Stomach (tissue), 9 donors: Measurements from ENCODE around the gene TBC1D5. TPM values are rescaled to one million over a fixed set of nuclear protein-coding genes. Genes with fewer than 3 reads are reported as not detected.

Experiments
- DNase-seq, 2 donors: peaks; one replicate each; pipeline versions ENCODE4 v3.0.0 to v3.0.0-alpha.2; 2013 to 2019
- H3K27ac ChIP-seq, 5 donors: fragments of 200-600 bp in 4 of 5; sonication (generic) in 4 of 5; one replicate each; pipeline ENCODE4 v1.5.1; 2013 to 2019; ENCODE audit warnings: mild to moderate bottlenecking in 1 of 5, moderate library complexity in 1 of 5
- H3K27me3 ChIP-seq, 3 donors: fragments of 200-600 bp; sonication (generic); one replicate each; pipeline ENCODE4 v1.5.1; 2017 to 2019; ENCODE audit warnings: mixed run types in 1 of 3
- H3K36me3 ChIP-seq, 4 donors: fragments of 200-600 bp; sonication (generic); 1 replicate in 3 of 4; 2 replicates in 1 of 4; pipeline ENCODE4 v1.5.1; 2016 to 2019
- H3K4me1 ChIP-seq, 4 donors: fragments of 200-600 bp; sonication (generic); one replicate each; pipeline ENCODE4 v1.5.1; 2016 to 2019
- H3K4me3 ChIP-seq, 4 donors: fragments of 200-600 bp; sonication (generic) in 3 of 4; one replicate each; pipeline ENCODE4 v1.5.1; 2016 to 2019; ENCODE audit warnings: mild to moderate bottlenecking in 1 of 4
- H3K9me3 ChIP-seq, 4 donors: fragments of 200-600 bp; sonication (generic); one replicate each; pipeline ENCODE4 v1.5.1; 2016 to 2019
- CTCF ChIP-seq, 7 experiments: fragments of 450-650 bp in 4 of 7; fragments of 200-600 bp in 3 of 7; sonication (generic) in 3 of 7; IDR thresholded peaks; one replicate each; pipeline ENCODE4 v1.5.1; 2016 to 2019; ENCODE audit warnings: antibody characterized with exemption in 7 of 7, control low read depth in 2 of 7, mild to moderate bottlenecking in 1 of 7
- EP300 ChIP-seq: sonication (generic); formaldehyde crosslinking; IDR thresholded peaks from one replicate; pipeline ENCODE4 v1.6.1; 2017; ENCODE audit warnings: antibody characterized with exemption
- POLR2A ChIP-seq, 4 donors: fragments of 450-650 bp; IDR thresholded peaks; one replicate each; pipeline ENCODE4 v1.6.1; 2016; ENCODE audit warnings: antibody characterized with exemption in 4 of 4, control low read depth in 2 of 4, mild to moderate bottlenecking in 1 of 4, moderate library complexity in 1 of 4
- POLR2AphosphoS5 ChIP-seq, 3 donors: sonication (generic); formaldehyde crosslinking; IDR thresholded peaks; one replicate each; pipeline ENCODE4 v1.6.1; 2016; ENCODE audit warnings: antibody characterized with exemption in 3 of 3
- WGBS, 5 donors: extraction: QIAGEN DNeasy Blood & Tissue Kit in 3 of 5; methylation state at CpG; one replicate each; pipeline versions ENCODE4 v1.1.5 to v1.1.7; 2013 to 2018; 5-methylcytosine and 5-hydroxymethylcytosine counted together
- intact Hi-C: fragments of 100-400 bp; cut with DNase I; formaldehyde crosslinking; loops from one replicate; pipeline ENCODE4 v1.15.1; 2023; ENCODE audit warnings: low total_unique reads
- polyA plus RNA-seq, 3 donors: library from polyadenylated mRNA; stranded (reverse); fragments of 200-250 nt; gene quantifications; one replicate each; pipeline ENCODE4 v1.2.3, GENCODE V29; 2013
- total RNA-seq, 5 donors: library from RNA; depleted of rRNA; stranded (reverse); fragments of >200 nt; gene quantifications; one replicate each; pipeline versions ENCODE4 v1.1.0 to v1.2.3, GENCODE V29; 2014 to 2016
- donor health status: healthy with polysubstance abuse.
- donor health status: Bipolar disorder and iron deficiency.
- donor health status: healthy.

Gene TBC1D5
- total and polyA plus RNA-seq, 8 donors = 4.7 to 75.1 (median 32.0) TPM

GRCh38 chr3:17678116-17678741 is 64.2 kb downstream of the TBC1D5 start:
- intact Hi-C loops = no loop called here

GRCh38 chr3:17674082-17674686 is 68.2 kb downstream of the TBC1D5 start:
- Histone ChIP-seq H3K27me3 (no peaks in the 10 kb centered on the region), H3K9me3 (no peaks in the 10 kb centered on the region), H3K4me3 (no peak overlapping the region), H3K27ac (no peak overlapping the region), H3K4me1 (no peaks in the 10 kb centered on the region), H3K36me3 (no peaks in the 10 kb centered on the region)
- intact Hi-C loops = no loop called here
- TF ChIP-seq POLR2A (IDR thresholded peaks at IDR 0.05) = no peak
- TF ChIP-seq EP300 = no peak
- no peak for TF ChIP-seq CTCF (IDR thresholded peaks at IDR 0.05)
- no peak for TF ChIP-seq POLR2AphosphoS5 (IDR thresholded peaks at IDR 0.05)
- WGBS, 5 donors = 48 to 74% (median 49%) methylated on average over 2 of the region's 2 CpGs
- DNase-seq = no peak

More at GRCh38 chr3:17678116-17678741, 64.2 kb downstream of the TBC1D5 start:
- no peak overlapping the region for H3K27ac ChIP-seq
- H3K4me1 ChIP-seq = peaks cover 0 to 2% (median under 1%) of the 10 kb centered on the region in 4 donors
- no peak overlapping the region for H3K4me3 ChIP-seq
- no peaks in the 10 kb centered on the region for H3K9me3 ChIP-seq
- no peak for DNase-seq
- TF ChIP-seq POLR2A (IDR thresholded peaks at IDR 0.05) (no peak), POLR2AphosphoS5 (IDR thresholded peaks at IDR 0.05) (no peak), CTCF (IDR thresholded peaks at IDR 0.05) (no peak), EP300 (no peak)
- H3K27me3 ChIP-seq = no peaks in the 10 kb centered on the region
- no peaks in the 10 kb centered on the region for H3K36me3 ChIP-seq

GRCh38 chr3:17672506-17672905 is 69.9 kb downstream of the TBC1D5 start:
- DNase-seq = peak in 1 of 2 donors; percentile 26
- H3K9me3 ChIP-seq = no peaks in the 10 kb centered on the region
- 71 to 88% (median 80%) methylated on average over 3 of the region's 3 CpGs for WGBS, 5 donors
- H3K27ac ChIP-seq = no peak overlapping the region
- no peaks in the 10 kb centered on the region for H3K36me3 ChIP-seq
- intact Hi-C loops = no loop called here
- H3K27me3 ChIP-seq = no peaks in the 10 kb centered on the region
- no peaks in the 10 kb centered on the region for H3K4me1 ChIP-seq
- no peak overlapping the region for H3K4me3 ChIP-seq
- no peak for TF ChIP-seq POLR2A (IDR thresholded peaks at IDR 0.05)
- no peak for TF ChIP-seq CTCF (IDR thresholded peaks at IDR 0.05)
- TF ChIP-seq EP300 = no peak

GRCh38 chr3:17670749-17671148 is 71.7 kb downstream of the TBC1D5 start:
- H3K4me3 ChIP-seq = no peak overlapping the region
- intact Hi-C loops = no loop called here
- H3K27me3 ChIP-seq = no peaks in the 10 kb centered on the region
- 29 to 44% (median 41%) methylated on average over 3 of the region's 3 CpGs for WGBS, 5 donors
- no peaks in the 10 kb centered on the region for H3K36me3 ChIP-seq
- no peaks in the 10 kb centered on the region for H3K9me3 ChIP-seq
- no peaks in the 10 kb centered on the region for H3K4me1 ChIP-seq
- TF ChIP-seq CTCF (IDR thresholded peaks at IDR 0.05) (no peak), EP300 (no peak), POLR2AphosphoS5 (IDR thresholded peaks at IDR 0.05) (no peak), POLR2A (IDR thresholded peaks at IDR 0.05) (no peak)
- H3K27ac ChIP-seq = no peak overlapping the region
- no peak for DNase-seq
